UCSD-AML1 (cell line): ENCODE data around the gene MYB.

Experiments used
- DNase-seq: peaks from one replicate; lab custom pipeline; 2025; ENCODE audit not compliant: unreplicated experiment; lab: John Stamatoyannopoulos, UW

The MYB gene

DNA sequence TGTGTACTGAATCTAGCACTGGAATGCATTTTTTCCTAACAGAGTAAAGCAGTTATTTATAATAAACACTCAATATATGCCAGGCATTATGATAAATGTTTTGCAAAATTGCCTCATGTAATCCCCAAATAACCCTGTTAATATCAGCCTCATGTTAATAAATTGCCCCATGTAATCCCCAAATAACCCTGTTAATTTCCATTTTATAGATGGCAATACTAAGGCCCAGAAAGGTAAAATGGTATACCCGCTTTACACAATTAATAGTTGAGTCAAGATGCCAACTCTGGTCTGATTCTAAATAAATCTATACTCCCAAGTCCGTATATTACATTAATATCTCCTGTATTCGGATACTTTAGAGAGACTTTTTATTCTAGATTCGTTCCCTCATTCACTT lies 6.3 kb downstream of the MYB start:
- no peak for DNase-seq

DNA sequence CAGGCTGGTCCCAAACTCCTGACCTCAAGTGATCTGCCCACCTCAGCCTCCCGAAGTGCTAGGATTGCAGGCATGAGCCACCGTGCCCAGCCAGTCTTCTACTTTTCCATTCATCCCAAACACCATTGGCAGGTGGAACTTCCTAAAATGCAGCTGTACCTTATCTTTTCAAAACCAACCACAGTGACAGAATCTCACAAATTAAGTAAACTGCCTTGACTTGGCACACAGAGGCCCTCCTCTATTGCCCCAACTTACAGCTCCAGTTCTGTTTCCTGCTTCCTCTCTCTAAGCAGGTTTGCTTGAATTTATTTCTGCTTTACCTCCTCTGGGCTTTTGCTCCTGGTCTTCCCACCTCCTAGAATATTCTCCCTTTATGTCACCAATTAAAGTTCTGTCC lies 7.6 kb downstream of the MYB start:
- DNase-seq, result no peak

DNA sequence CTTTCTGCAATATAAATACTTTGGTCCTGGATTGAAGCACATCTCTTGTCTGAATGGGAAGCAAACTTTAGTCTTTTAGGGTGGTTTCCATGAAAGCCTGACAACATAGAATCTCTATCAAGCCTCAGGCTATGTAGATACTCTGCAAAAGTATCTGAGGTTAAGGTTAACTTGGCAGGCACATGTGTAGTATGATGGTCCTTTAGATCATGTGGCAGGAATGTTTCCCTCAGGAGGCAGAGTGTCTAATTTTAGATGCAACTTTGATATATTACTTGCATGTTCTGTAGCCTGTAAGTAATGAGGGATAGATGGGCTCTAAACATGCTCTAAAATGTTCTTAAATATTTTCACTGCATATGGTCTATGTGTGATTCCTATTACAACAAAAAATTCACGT lies 8.2 kb downstream of the MYB start:
- DNase-seq, result no peak

DNA sequence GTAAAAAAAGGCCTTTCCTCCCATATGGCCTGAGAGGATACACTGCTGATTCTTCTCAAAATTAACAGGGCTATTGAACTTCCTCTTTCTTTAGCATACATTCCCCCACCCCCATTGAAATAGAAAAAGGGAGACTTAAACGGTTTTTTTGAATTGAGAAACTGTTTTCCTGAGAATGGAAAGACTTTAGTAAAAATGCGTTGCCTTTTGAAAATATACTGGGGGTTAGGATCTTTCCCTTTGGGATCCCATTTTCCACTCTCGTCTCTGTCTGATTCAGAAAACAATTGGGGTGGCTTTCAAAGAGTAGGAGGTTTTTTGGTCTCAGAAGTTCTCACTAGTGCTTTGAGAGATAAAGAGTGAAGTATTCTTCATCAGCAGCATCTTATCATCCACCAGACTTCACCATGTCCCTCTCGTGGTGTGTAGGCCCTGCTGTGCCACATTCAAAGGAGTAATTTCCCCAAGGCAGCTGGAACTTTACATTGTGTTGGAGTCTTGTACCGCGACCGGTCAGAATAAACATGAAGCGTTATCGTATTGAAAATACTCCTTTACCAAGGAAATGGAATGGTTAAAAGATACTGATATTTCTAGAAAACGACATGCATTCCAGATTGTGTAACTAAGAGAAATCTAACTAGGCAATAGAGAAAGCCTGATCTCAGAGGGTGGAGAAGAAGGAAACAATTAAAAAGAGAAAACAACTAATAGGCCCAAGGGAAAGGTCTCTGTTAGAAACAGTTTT lies 10.6 kb downstream of the MYB start:
- DNase-seq, result no peak

GRCh38 chr6:135192256-135193174 lies 11.4 kb downstream of the MYB start:
- no peak for DNase-seq

- no peak for DNase-seq
These were observed 12.1 kb downstream of the MYB start for GRCh38 chr6:135193221-135193620.

- no peak for DNase-seq
These were observed 13.9 kb downstream of the MYB start for GRCh38 chr6:135195041-135195440.

GRCh38 chr6:135195522-135195921 lies 14.4 kb downstream of the MYB start:
- DNase-seq, result no peak

- no peak for DNase-seq
These were observed 15.8 kb downstream of the MYB start for GRCh38 chr6:135196739-135197510.

- no peak for DNase-seq
These were observed 21.7 kb downstream of the MYB start for GRCh38 chr6:135202836-135203235.

DNA sequence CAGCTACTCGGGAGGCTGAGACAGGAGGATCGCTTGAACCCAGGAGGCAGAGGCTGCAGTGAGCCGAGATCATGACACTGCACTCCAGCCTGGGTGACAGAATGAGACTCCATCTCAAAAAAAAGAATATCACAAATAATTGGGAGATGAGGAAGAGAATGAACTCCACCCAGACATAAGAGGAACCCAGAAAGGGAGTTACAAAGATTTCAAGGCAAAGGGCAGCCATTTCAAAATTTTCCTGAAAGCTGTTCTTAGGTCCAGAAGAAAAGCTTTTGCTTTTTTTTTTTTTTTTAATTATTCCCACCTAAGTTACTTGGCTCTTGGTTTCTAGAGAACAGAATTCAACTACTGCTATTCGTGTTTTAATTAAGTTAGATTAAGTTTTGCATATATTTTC lies 23.8 kb downstream of the MYB start:
- no peak for DNase-seq

DNA sequence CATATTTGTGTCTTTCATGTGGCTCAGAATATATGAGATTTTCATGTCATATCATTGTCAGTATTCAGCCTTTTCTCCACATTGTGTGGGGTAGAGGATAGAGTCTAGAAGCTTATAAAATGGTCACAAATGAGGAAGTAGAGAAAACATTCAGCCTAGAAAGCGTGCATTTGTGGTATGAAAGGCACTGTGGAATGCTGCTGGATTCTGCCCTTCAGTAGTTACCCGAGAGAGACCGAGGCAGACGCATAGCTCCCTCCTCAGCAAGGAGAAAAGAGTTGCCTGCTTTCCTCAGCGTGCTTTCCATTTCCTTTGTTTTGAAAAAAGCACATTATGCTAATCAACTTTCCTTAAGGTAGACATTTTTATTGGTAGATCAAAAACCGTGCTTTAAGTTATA lies 28.7 kb downstream of the MYB start:
- DNase-seq, result peak; percentile 46

- no peak for DNase-seq
These were observed 29.7 kb downstream of the MYB start for GRCh38 chr6:135210632-135211305.

DNA sequence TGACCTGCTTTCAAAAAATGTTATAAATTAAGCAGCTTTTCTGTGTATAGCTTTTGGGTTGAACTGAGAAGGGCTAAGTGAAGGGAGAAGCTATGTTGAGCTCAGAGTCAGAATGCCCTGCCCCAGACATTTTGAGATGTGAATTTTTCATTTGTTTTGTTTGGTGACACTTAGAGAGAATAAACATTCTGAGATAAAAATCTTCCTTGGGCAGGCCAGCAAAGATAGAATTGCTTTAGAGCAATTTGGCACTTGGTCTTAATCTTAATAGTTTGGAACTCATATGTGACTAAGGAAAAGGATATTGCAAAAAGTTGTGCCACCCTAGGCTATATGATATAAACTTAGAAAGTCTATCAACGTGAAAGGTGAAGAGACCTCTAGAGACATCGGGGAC lies 30.2 kb downstream of the MYB start:
- DNase-seq, result no peak

DNA sequence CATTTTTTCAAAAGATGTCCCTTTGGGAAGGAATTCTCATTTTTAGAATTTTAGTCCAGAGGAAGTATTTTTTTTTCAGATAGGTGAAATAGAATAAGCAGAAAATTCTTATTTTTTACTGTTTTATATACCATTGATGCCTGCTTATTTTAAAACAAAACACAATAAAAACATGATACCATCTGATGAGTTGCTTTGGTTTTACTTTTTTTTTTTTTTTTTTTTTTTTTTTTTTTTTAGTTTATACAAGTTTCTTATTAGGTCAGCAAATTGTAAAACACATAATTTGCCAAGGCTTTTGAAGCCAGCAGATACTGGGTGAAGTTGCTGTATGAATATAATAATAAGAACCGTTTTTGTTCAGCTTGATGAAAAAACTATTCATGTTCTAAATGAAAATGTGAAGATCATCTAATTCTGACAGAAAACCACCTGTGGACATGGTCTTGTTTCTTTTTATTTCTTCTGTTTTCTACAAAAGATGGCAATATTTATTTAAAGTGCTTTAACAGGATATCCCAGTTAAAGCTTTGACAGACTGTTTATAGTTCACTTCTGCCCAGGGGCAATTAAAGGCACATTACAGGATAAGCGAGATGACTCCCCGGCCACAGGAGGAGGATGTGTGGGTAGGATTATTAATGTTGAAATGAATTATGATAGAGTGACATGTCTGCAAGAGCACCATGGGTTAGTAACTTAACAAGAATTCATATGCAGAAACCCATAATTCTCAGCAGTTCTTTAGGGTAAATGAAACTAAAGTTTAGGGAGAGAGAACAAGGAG lies 31.1 kb downstream of the MYB start:
- peak; percentile 31 for DNase-seq

DNA sequence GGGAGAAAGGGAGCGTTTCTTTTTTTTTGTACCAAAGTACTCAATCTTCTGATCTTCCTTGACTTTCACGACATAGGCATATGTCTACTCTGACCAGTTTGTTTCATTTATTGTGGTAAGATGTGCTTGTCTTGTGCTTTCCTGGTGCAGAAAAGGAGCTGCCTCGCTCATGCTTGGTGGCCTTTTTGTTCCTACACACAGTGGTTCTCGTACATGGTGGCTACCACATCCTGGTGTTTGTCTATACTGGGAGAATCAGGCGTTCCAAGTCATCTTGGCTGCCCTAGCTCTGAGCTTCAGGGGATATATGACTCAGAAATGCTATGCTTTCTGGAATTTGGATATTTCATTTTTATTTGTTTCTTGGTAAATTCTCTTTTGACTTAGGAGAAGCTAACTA lies 31.8 kb downstream of the MYB start:
- DNase-seq, result no peak

- no peak for DNase-seq
These were observed 32.5 kb downstream of the MYB start for GRCh38 chr6:135213616-135214015.

GRCh38 chr6:135215160-135215559 lies 34.1 kb downstream of the MYB start:
- DNase-seq, result no peak

- DNase-seq, result no peak
These were observed 34.5 kb downstream of the MYB start for GRCh38 chr6:135215563-135215962.

DNA sequence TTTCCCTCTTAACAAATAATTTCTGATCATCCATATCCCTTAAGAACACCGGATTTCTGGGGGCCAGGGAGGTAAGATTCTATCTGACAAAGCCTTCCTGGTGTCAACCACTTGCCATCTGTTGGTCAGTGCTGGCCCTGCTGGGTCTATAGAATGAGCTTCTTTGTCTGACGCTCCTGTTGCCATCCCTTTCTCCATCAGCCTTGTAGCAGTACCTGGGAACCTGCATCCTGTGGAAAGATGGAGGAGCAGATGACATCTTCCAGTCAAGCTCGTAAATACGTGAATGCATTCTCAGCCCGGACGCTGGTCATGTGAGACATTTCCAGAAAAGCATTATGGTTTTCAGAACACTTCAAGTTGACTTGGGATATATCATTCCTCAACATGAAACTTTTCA lies 36.6 kb downstream of the MYB start:
- no peak for DNase-seq
